GM21737 (cell line): ENCODE measurements around the gene KCNA1.

Source experiments
- ATAC-seq: cut with Tn5 transposase; IDR thresholded peaks from one replicate; pipeline ENCODE4 v1.9.1; 2021; ENCODE audit warnings: mild to moderate bottlenecking, moderate library complexity; ENCODE audit not compliant: unreplicated experiment

KCNA1 gene

DNA sequence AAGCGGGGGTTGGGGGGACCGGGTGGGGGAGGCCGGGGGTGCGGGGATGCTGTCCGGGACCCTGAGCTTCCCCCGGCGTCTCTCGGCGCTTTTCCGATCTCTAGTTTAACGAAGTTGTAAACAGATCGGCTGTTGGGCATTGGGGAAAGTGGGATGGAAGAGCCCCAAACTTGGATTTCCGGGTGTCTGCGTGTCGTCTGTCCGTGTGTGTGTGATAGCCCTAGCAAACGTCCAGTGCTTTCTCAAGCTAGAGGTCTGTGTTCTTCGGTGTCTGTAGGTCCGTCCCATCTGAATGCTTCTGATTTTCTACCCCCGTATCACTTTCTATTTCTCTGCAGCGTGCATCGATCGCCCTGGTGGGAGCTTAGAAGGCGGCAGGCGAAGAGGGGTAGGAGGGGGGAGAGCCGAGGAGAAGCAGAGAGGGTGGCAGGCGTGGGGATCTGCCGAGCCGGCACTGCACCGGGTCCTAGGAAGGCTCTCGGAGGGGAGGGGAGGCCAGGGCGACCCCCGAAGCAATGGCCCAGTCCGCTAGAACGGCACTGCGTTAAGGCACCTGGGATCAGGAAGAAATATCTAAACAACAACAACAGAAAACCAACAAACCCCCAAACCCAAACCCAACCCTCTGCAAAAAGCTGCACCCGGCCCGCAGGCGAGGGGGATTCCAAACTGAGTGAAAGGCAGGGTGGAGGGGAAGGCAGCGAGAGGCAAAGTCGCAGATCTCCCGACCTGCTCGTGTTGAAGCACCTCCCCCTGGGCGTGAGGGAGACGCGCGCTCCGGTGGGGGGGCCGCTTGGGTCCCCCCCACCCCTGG is 1.0 kb downstream of the KCNA1 start:
- ATAC-seq: no peak

GRCh38 chr12:4911316-4911994 is 1.8 kb downstream of the KCNA1 start:
- no peak for ATAC-seq

- ATAC-seq: no peak
Measured at GRCh38 chr12:4914720-4915119, 5.0 kb downstream of the KCNA1 start.

GRCh38 chr12:4915752-4916151 is 6.0 kb downstream of the KCNA1 start:
- ATAC-seq: no peak

DNA sequence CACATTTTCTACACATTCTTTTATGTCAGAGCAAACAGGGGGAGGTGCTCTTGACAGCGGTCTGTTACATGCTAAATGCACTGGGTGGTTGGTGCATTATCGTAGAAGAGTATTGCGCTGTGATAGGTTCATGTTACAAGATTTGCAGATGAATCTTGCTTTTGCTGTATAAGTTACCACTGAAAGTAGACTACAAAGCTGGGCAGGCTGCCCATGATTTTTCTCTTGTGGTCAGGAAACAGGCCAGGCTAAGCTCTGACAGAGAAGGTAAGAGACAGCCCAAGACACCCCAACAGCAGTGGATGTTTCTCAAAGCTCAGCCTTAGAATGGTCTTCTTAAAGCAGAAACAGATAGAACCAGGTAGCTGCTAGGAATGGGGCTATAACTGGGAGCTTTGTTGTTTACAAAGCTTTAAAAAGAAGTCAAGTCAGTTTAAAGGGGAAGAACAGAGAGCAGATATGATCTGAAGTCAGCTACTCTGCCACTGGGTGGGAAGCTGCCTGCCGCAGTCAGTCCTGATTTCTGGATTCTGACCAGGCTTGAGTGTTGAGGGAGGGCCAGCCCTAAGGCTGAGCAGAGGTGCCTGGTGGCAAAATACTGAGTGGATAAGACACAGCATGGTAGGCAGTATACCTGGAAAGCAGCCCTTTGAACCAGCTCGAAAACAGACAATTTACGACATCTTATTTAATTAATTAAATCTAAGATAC is 9.4 kb downstream of the KCNA1 start:
- no peak for ATAC-seq

GRCh38 chr12:4932576-4932975 is 22.9 kb downstream of the KCNA1 start:
- ATAC-seq: no peak

DNA sequence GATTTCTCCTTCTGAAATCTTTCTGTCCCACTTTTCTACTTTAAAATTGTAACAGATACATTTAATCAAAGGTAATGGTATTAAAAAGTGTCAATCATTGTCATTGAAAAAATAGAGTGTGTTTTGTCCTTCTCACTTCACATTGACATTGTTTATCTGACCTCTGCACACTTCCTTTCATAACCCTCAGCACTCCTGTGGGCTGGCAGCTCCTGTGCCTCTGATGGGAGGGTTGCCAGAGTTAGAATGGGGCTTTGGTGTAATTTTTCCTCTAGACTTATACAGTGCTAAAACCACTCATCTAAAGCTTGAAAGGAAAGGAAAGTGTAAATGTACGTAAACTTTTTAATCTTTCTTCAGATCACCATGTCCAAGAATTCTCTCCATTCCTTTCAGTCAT is 23.7 kb downstream of the KCNA1 start:
- no peak for ATAC-seq

DNA sequence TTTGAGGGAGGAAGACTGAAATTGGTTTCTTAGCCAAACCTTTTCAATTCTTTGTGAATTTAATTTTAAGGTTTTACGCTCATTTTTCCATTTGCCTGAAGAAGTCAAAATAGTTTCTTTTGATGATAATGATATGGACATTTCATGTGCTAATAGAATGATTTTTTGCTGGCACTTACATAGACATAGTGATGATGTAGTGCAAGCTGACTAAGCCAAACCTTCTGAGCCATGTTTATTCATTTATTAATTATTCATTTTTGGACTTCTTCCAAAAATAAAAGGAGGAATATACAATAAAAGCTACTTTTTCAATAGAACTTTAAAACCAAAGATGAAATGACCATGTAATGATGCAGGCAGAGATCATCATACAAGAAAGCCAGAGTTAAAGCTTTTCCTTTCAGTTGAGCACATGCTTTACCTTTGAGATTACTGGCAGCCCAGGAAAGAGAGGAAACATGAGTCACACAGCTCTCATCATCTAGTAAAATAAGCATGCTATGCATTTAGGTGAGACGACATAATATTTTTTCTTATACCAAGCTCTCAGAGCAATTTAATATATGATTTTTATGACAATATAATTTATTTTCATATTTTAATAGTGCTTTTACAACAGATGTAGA is 24.8 kb downstream of the KCNA1 start:
- ATAC-seq: no peak

- no peak for ATAC-seq
Measured at GRCh38 chr12:4938900-4939299, 29.2 kb downstream of the KCNA1 start.

GRCh38 chr12:4939418-4940023 is 29.8 kb downstream of the KCNA1 start:
- ATAC-seq: no peak

DNA sequence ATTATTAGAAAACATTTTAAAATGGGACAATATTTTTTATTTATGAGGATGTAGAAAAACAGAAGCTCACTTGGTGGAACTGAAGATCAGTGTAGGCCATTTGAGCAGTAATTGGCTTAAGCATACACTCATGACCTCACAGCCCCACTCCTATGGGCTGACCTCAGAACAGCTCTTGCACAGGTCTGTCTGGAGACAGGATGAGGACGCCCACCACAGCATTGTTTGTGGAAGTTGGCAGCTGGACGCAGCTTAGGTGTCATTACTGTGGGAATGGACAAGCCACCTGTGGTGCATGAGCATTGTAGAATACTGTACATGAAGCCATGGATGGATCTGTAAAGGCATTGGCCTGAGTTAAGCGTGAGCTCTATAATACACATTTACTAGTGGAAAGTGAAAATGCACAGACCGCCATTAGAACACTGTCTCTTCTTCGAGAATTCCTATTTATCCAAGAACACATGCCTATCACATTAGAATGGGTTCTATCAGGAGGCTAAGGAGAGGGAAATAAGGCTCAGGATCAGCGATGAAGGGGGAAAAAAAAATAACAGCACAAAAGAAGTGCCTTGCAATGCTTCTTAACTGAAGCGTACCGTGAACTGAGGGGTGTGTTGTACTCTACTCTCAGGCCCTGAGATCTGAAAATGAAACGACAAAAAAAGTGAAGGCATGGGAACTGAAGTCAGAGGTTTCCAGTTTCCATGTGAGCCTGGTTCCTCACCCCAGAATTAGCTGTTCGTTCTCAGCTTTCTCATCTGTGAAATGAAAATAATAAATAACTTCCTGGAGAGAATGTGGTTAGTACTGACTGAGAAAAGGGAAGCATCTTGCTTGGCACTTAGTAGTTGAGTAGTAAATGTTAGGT is 33.6 kb downstream of the KCNA1 start:
- ATAC-seq: peak; percentile 80

GRCh38 chr12:4943938-4944284 is 34.2 kb downstream of the KCNA1 start:
- no peak for ATAC-seq

- no peak for ATAC-seq
Measured at GRCh38 chr12:4947253-4947652, 37.5 kb downstream of the KCNA1 start.

- ATAC-seq: no peak
Measured at GRCh38 chr12:4951083-4951482, 41.4 kb downstream of the KCNA1 start.

GRCh38 chr12:4951601-4952000 is 41.9 kb downstream of the KCNA1 start:
- ATAC-seq: no peak

DNA sequence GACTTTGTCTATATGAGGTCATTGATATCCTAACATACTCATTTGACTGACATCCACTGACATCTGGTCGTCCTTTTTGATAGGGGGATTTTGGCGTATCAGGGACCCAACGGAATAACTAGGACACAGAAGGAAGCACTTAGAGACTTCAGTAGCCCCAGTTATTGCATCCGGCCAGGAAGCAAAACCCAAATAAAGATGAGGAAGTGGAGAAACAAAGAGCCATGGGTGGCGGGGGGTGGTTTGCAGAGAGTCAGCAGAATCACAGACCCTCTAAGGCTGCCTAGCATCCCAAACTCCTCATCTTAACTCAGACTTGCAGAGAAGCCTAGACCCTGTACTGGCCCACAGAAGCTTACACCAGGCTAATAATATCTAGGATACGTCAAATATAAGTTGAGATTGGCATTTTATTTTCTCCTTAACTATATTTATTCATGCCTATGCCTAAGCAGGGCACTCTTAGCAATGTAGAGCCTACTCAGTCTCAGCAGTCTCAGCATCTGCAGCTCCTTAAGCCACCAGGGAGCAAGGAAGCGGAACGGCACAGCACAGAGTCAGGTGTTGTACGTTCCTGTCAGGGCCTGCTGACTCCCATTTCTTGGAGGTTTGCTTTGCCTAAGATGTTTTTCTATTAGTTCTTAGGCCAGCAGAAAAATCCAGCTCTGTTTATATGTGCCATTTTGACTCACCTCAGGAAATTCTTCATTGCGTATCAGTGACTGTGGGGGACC is 45.1 kb downstream of the KCNA1 start:
- ATAC-seq: no peak

- ATAC-seq: no peak
Measured at GRCh38 chr12:4956054-4956453, 46.3 kb downstream of the KCNA1 start.

DNA sequence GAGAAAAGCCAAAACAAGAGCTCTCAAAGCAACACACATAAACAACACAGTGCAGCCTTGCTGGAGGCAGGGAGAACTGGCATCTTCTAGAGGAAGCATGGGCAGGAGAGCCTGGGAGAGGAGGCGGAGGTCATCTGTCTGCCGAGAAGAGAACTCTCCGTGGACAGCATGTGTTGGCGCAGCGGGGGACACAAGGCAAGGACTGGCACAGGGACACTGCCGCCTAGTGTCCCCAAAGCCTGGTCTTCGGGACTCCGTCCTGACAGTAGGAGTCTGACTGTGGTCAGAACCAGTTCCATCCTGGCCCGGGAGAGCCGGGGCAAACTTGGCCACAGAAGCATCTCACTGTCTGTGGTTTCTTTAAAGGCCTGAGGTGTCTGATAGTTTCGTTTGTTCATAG is 47.3 kb downstream of the KCNA1 start:
- no peak for ATAC-seq

- ATAC-seq: no peak
Measured at GRCh38 chr12:4957761-4958160, 48.1 kb downstream of the KCNA1 start.
